Stimulated activated CD4-positive, alpha-beta T cell treated with anti-CD3 and anti-CD28 coated beads, TNF-alpha, amount 100 ng/mL, for 4 hours (primary cell): Measurements from ENCODE around the gene DRAP1.

ENCODE experiments used
- DNase-seq, 3 experiments: peaks; one replicate each; pipeline ENCODE4 v3.0.0-alpha.2; 2020; ENCODE audit warnings: low read depth in 3 of 3

Gene DRAP1

GRCh38 chr11:65961267-65962140 lies 42.3 kb downstream of the DRAP1 start, which contains the start of gene SART1:
SART1 (plus strand) TSS chr11:65961734; CDS start chr11:65961781, 47 bp downstream.
- DNase-seq = peak; percentile 86 to 92 (median 90)

GRCh38 chr11:65962141-65962564 lies 42.9 kb downstream of the DRAP1 start:
- no peak for DNase-seq

GRCh38 chr11:65964906-65965305 lies 45.7 kb downstream of the DRAP1 start:
- no peak for DNase-seq

GRCh38 chr11:65965986-65966762 lies 46.9 kb downstream of the DRAP1 start:
- DNase-seq = no peak

- no peak for DNase-seq
Measured at GRCh38 chr11:65967329-65967934, 48.2 kb downstream of the DRAP1 start.

- no peak for DNase-seq
Measured at GRCh38 chr11:65968600-65969482, 49.6 kb downstream of the DRAP1 start.
